GM21367 (cell line): ENCODE measurements around the gene MED4.
A peak's percentile ranks its signal among the peaks of the same experiment; 100 is the strongest.

Experiments used
- ATAC-seq: cut with Tn5 transposase; IDR thresholded peaks from one replicate; pipeline ENCODE4 v1.9.1; 2021; ENCODE audit not compliant: unreplicated experiment

MED4 gene

DNA sequence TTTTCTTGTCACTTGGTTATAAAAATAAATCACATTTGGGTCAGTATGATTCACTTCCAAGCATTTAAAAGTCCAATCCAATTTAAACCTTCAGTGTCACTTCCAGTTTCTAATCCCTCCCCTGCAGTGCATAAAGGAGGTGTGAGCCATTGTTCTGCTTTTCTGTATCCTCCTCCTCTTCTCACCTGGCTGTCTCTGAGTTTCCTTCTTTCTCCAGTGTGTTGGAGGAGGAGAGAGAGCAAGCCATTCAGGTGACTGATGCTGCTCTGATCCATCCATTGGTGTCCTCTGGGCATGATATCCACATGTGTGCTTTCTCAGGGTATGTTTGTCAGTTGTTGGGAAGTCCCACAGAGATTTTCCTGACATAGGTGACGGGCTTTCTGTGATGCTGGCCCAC lies 56.1 kb downstream of the MED4 start:
- no peak for ATAC-seq

- peak; percentile 90 for ATAC-seq
Measured at GRCh38 chr13:48037346-48038173, 57.3 kb downstream of the MED4 start, which contains the start of gene NUDT15. TSS of gene NUDT15 (plus strand) at chr13:48037726. CDS start at chr13:48037747, 21 bp downstream.

GRCh38 chr13:48029859-48030258 lies 65.0 kb downstream of the MED4 start:
- ATAC-seq = no peak

- ATAC-seq = no peak
Measured at GRCh38 chr13:48028066-48028465, 66.8 kb downstream of the MED4 start.
